ENCODE data around the gene GAB4.
"Not testable (repeated sequence)": the region's sequence is repeated elsewhere in the genome, so short reads cannot be mapped to it uniquely, and the experiment has no call there.

The GAB4 gene, protein sequence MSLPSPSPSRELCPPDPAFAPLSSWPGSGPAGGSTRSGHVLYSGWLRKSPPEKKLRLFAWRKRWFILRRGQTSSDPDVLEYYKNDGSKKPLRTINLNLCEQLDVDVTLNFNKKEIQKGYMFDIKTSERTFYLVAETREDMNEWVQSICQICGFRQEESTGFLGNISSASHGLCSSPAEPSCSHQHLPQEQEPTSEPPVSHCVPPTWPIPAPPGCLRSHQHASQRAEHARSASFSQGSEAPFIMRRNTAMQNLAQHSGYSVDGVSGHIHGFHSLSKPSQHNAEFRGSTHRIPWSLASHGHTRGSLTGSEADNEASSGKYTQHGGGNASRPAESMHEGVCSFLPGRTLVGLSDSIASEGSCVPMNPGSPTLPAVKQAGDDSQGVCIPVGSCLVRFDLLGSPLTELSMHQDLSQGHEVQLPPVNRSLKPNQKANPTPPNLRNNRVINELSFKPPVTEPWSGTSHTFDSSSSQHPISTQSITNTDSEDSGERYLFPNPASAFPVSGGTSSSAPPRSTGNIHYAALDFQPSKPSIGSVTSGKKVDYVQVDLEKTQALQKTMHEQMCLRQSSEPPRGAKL

DNA sequence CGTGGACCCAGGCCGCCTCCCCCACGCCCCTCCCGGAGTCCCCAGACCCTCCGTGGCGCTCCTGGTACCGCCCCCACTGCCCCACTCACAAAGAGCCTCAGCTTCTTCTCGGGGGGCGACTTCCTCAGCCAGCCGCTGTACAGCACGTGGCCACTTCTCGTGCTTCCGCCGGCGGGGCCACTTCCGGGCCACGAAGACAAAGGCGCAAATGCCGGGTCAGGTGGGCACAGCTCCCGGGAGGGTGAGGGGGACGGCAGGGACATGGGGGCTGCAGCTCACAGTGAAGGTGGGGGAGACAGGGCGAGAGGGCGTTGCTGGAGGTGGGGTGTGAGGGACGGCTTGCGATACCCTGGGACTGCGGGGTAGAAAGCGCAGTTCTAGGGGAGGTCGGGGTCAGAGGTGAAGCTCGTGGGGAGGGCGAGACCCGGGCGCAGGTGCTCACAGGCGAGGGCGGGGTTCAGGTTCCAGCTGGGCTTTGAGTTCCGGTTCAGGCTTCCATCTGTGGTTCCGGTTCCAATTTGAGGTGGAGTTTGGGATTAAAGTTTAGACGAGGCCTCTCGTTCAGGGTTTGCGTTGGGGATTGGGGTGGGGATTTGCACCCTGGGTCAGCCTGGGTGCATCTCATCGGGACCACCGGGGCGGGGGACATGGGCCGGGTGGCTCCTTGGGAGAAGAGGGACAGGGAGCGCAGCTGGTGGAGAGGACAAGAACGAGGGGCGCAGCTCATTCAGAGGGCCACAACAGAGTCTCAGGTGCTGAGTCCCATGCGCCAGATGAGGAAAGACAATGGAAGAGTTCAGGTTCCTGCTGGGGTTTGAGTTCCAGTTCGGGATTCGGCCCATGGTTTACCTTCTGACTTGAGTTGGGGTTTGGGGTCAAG lies at the start of gene GAB4:
GAB4 (minus strand) TSS at position 371 of the 880 bp plus-strand sequence; CDS start at position 263, 108 bp downstream.
- DNase-seq (ENCODE audit: low read depth): no peak
- TF ChIP-seq, protein P1, sequence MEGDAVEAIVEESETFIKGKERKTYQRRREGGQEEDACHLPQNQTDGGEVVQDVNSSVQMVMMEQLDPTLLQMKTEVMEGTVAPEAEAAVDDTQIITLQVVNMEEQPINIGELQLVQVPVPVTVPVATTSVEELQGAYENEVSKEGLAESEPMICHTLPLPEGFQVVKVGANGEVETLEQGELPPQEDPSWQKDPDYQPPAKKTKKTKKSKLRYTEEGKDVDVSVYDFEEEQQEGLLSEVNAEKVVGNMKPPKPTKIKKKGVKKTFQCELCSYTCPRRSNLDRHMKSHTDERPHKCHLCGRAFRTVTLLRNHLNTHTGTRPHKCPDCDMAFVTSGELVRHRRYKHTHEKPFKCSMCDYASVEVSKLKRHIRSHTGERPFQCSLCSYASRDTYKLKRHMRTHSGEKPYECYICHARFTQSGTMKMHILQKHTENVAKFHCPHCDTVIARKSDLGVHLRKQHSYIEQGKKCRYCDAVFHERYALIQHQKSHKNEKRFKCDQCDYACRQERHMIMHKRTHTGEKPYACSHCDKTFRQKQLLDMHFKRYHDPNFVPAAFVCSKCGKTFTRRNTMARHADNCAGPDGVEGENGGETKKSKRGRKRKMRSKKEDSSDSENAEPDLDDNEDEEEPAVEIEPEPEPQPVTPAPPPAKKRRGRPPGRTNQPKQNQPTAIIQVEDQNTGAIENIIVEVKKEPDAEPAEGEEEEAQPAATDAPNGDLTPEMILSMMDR (conservative IDR thresholded peaks at IDR 0.05; ENCODE audit: low read depth, low read length): no peak
- H3K4me3 ChIP-seq (ENCODE audit: low read length): no peak within 1 kb of the TSS

- DNase-seq (ENCODE audit: low read depth): no peak
- no peak overlapping the region for H3K4me3 ChIP-seq (ENCODE audit: low read length)
- TF ChIP-seq, protein P1 (conservative IDR thresholded peaks at IDR 0.05; ENCODE audit: low read depth, low read length): no peak
Observed at GRCh38 chr22:17056807-17057206, 48.8 kb upstream of the GAB4 start.

GRCh38 chr22:17056058-17056457 lies 48.0 kb upstream of the GAB4 start:
- DNase-seq (ENCODE audit: low read depth): no peak
- TF ChIP-seq, protein P1 (conservative IDR thresholded peaks at IDR 0.05; ENCODE audit: low read depth, low read length): no peak
- H3K4me3 ChIP-seq (ENCODE audit: low read length): no peak overlapping the region

GRCh38 chr22:17047656-17048055 lies 39.6 kb upstream of the GAB4 start:
- no peak for DNase-seq (ENCODE audit: low read depth)
- no peak overlapping the region for H3K4me3 ChIP-seq (ENCODE audit: low read length)
- TF ChIP-seq, protein P1 (conservative IDR thresholded peaks at IDR 0.05; ENCODE audit: low read depth, low read length): no peak

GRCh38 chr22:17046566-17047348 lies 38.7 kb upstream of the GAB4 start:
- no peak for DNase-seq (ENCODE audit: low read depth)
- no peak overlapping the region for H3K4me3 ChIP-seq (ENCODE audit: low read length)
- TF ChIP-seq, protein P1 (conservative IDR thresholded peaks at IDR 0.05; ENCODE audit: low read depth, low read length): no peak

- no peak overlapping the region for H3K4me3 ChIP-seq (ENCODE audit: low read length)
- TF ChIP-seq, protein P1 (conservative IDR thresholded peaks at IDR 0.05; ENCODE audit: low read depth, low read length): no peak
Observed at GRCh38 chr22:17043521-17043920, 35.5 kb upstream of the GAB4 start.

GRCh38 chr22:17036842-17037711 lies 29.1 kb upstream of the GAB4 start:
- not testable (repeated sequence) for DNase-seq (ENCODE audit: low read depth); H3K4me3 ChIP-seq (ENCODE audit: low read length)

More at GRCh38 chr22:17043521-17043920, 35.5 kb upstream of the GAB4 start:
- DNase-seq (ENCODE audit: low read depth): no peak

- not testable (repeated sequence) for DNase-seq (ENCODE audit: low read depth)
Observed at GRCh38 chr22:17035976-17036841, 28.2 kb upstream of the GAB4 start.

More at GRCh38 chr22:17035976-17036841, 28.2 kb upstream of the GAB4 start:
- not testable (repeated sequence) for H3K4me3 ChIP-seq (ENCODE audit: low read length)

Measured in retinal pigment epithelial cell (primary cell).